ENCODE data around the gene CYP3A7.
"Not testable (repeated sequence)": the region's sequence is repeated elsewhere in the genome, so short reads cannot be mapped to it uniquely, and the experiment has no call there.

The CYP3A7 gene

GRCh38 chr7:99698867-99699730, 35.9 kb downstream of the CYP3A7 start:
- DNase-seq: not testable (repeated sequence)

GRCh38 chr7:99694912-99695304, 40.1 kb downstream of the CYP3A7 start:
- DNase-seq: no peak

- DNase-seq: no peak
These were observed 40.6 kb downstream of the CYP3A7 start for GRCh38 chr7:99694201-99694911.

GRCh38 chr7:99693427-99694200, 41.4 kb downstream of the CYP3A7 start:
- DNase-seq: peak in 1 of 2 donors; percentile 1

GRCh38 chr7:99693100-99693426, 41.9 kb downstream of the CYP3A7 start:
- DNase-seq: no peak

GRCh38 chr7:99692563-99692962, 42.4 kb downstream of the CYP3A7 start:
- not testable (repeated sequence) for DNase-seq

GRCh38 chr7:99691658-99692057, 43.3 kb downstream of the CYP3A7 start:
- DNase-seq: not testable (repeated sequence)

- DNase-seq: not testable (repeated sequence)
These were observed 44.1 kb downstream of the CYP3A7 start for GRCh38 chr7:99690918-99691317.

- DNase-seq: not testable (repeated sequence)
These were observed 49.0 kb downstream of the CYP3A7 start for GRCh38 chr7:99685871-99686608.

GRCh38 chr7:99685129-99685758, 49.8 kb downstream of the CYP3A7 start:
- no peak for DNase-seq

- DNase-seq: no peak
These were observed 55.4 kb downstream of the CYP3A7 start, which contains the start of gene CYP3A5 for GRCh38 chr7:99679400-99680191. Gene CYP3A5 (minus strand): TSS chr7:99679996. CDS start chr7:99679896, 100 bp downstream.

- no peak for DNase-seq
These were observed 56.0 kb downstream of the CYP3A7 start for GRCh38 chr7:99679032-99679399.

GRCh38 chr7:99677648-99678045, 57.3 kb downstream of the CYP3A7 start:
- DNase-seq: no peak

- no peak for DNase-seq
These were observed 57.9 kb downstream of the CYP3A7 start for GRCh38 chr7:99677013-99677647.

- no peak for DNase-seq
These were observed 59.8 kb downstream of the CYP3A7 start for GRCh38 chr7:99674995-99675742.

GRCh38 chr7:99672573-99672972, 62.4 kb downstream of the CYP3A7 start:
- DNase-seq: no peak

GRCh38 chr7:99669782-99670181, 65.2 kb downstream of the CYP3A7 start:
- DNase-seq: no peak

GRCh38 chr7:99668541-99668940, 66.5 kb downstream of the CYP3A7 start:
- DNase-seq: no peak

GRCh38 chr7:99667179-99667578, 67.8 kb downstream of the CYP3A7 start:
- DNase-seq: no peak

- no peak for DNase-seq
These were observed 69.0 kb downstream of the CYP3A7 start for GRCh38 chr7:99666013-99666395.

Data from stimulated activated CD4-positive, alpha-beta T cell treated with anti-CD3 and anti-CD28 coated beads, Interleukin-2, amount 100 ng/mL, for 48 hours (primary cell).